GM21737 (cell line): ENCODE measurements around the gene LDLRAD4.

Source experiments
- ATAC-seq: cut with Tn5 transposase; IDR thresholded peaks from one replicate; pipeline ENCODE4 v1.9.1; 2021; ENCODE audit warnings: mild to moderate bottlenecking, moderate library complexity; ENCODE audit not compliant: unreplicated experiment

The LDLRAD4 gene

DNA sequence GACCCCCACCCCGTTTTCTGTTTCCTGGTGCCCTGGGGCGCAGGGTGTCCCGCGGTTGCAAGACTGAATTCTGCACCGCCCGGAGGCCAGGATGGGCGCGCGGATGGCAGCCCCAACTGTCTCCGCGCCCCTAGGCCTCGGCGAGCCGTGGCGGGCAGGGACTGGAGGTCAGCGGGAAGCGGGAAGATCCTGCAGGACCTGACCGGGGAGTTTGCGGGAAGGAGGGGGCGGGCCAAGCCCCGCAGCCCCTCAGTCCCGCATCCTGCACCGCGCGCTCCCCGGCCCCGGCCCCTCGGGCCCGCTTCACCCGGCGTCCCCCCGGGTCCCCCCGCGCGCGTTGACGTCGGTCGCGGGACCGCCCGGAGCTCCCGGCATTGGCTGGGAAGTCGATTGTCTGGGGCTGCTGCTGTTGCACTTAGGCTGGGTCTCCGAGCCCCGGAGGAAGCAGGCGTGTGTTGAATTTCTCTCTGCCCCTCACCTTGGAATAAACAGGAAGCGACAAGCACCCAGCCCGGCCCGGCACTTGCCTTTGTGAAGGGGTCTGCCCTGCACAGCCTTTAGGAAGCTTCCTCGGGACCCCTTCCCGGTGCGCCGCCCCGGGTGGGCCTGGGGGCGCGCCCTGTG is at the start of gene LDLRAD4:
TSS of gene LDLRAD4 (plus strand) at position 393 of the 624 bp plus-strand sequence.
- no peak for ATAC-seq

DNA sequence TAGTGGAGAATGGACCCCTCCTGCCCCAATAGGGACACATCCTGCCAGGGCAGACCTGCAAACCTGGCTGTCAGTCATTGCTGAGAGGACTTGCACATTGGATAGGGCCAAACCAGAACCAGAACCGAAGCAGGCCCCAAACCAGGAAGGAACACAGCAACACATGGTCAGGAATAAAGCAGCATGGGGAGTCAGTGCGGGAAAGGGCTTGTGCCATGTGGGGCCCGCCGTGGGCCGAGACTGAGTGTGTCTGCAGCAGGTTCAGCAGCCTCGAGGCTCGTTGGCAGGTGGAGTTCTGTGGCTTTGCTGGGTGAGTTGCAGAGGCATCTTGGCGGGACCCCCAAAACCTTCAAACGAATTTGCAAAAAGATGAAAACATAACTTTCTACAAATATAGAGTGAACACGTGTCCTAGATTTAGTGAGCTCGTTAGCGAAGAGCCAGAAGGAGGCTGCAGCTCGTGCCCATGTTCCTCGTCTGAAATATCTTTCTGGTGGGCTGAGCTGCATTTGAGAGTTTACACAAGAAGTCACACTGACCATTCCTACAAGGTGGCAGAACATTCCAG is 44.9 kb upstream of the LDLRAD4 start:
- no peak for ATAC-seq

DNA sequence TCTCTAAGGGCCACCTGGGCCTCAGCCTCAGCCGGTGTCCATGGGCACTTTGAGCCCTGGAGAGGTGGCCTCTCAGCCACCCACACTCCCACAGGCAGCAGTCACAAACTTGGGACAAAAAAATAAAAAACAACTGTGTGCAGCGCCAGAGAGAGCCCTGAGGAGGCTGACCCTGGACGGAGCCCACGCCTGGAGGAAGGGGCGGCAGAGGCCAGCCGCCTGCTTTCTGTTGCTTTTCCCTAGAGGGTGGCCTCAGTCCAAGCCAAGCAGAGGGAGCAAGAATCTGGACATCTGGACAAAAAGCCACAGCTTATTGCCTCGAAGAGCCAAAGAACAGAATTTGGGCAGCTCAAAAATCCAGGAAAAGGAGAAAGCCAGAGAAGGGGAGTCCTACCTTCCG is 43.3 kb upstream of the LDLRAD4 start:
- no peak for ATAC-seq

DNA sequence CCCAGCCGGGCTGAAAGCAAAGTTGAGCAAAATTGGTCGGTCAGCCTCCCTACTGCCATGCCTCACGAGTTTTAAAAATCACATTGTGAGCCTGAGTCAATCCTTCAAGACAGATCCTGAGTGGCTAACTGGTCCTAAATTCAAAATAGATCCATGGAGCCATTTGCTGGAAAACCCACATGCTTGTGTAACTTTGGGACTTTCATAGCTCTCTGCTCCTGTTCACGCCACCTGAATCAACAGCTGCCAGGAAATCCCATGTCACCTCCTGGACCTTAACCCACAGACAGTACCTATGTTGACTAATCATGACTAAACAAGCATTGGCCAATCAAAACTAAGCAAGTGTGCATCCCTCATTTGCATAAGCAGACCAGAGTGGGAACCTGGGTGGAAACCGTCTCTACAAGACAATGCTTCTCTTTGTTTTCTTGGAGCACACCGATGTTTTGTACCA is 42.8 kb upstream of the LDLRAD4 start:
- ATAC-seq, result no peak

DNA sequence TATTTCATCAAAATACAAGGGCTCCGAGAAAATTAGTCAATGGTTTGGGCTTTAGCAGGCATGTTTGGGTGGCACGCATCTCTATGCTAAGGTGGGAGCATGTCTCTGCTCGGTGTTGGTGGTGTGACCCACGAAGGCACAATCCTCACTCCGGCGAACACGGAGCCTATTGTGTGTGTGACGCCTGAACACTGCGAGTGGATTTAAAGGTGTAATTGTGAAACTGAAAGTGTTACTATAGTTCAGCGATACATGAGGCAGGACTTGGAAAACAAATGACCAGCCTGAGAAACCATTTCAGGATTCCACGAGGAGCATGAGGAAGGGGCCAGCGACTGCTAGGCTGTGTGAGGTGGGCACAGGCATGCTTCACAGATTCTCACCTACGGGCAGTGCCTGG is 41.7 kb upstream of the LDLRAD4 start:
- no peak for ATAC-seq

DNA sequence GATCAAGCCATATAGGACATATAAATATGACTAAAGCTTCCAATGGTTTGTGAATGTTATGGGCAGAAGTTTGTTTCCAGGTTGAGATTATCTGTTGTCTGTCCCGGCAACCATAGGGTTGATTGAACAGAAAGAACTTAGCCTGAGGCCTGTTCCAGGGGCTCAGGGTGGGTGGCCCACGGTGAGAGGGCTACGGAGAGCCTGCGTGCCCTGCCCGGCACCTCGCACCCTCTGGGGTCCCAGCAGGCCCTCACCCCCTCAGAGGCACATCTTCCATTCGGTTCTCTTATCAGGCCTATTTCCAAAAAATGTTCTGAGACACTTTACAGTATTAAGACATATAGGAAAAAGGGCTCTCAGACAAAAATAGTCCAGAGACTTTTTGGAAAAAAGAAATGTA is 40.4 kb upstream of the LDLRAD4 start:
- ATAC-seq, result no peak

DNA sequence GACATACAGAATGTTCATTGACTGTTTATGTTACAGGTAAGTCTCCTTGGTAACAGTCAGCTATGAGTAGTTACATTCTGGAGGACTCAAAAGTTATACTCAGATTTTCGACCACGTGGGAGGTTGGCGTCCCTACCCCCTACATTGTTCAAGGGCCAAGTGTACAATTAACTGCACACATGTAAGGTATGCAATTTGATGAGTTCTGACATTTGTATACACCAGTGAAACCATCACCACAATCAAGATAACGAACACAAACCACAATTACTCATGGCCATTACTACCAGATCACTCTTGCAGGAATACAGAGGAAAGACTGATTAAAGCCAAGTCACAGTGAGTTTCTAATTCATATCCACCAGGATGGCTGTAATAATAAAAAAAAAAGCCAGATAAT is 39.6 kb upstream of the LDLRAD4 start:
- no peak for ATAC-seq

DNA sequence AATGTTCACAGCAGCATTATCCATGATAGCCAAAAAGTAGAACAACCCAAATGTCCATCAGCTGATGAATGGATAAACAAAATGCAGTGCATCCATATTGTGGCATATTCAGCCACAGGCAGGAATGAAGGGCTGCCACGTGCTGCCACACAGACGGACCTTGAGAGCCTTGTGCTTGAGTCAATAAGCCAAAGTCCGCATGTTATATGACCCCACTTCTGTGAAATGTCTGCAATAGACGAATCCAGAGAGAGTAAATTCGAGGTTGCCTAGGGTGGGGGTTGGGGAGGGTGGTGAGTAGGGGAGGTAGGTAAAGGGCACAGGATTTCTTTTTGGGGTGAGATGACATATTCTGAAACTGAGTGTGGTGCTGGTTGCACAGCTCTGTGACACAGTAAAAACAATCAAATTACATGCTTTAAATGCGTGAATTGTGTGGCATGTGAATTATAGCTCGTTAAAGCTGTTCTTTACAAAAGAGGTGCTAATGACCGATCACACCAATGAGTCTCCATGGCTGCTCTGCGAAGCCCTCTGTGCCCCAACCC is 38.9 kb upstream of the LDLRAD4 start:
- ATAC-seq, result no peak

DNA sequence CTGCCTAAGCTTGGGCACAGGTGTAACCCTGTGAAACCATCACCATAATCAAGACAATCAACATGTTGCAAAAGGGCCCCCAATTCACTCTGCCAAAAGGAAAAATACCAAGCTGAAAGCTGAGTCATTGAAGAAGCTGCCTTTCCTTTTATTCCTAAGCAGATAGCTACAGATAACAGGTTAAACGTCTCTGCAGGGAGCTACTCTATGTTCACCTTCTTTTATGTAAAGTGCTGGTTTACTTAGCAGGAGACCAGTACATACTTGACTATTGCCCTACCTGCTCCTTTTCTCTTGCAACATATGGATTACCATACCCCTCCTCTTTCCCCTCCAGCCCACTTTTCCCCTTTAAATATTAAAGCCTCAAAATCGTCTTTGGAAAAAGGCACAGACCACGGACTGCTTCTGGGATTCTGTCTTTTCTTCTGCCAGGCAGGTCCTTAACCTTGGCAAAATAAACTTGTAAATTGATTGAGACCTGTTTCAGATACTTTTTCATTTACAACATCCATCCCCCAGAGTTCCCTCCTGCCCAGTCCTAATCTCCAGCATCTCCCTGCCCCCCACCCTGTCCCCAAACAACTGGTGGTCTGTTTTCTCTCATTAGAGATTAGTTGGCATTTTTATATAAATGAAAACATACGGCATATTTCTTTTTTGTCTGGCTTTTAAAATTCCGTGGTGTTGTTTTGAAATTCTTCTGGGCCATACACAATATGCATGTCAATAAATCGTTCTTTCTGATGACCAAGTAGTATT is 37.8 kb upstream of the LDLRAD4 start:
- ATAC-seq, result no peak

DNA sequence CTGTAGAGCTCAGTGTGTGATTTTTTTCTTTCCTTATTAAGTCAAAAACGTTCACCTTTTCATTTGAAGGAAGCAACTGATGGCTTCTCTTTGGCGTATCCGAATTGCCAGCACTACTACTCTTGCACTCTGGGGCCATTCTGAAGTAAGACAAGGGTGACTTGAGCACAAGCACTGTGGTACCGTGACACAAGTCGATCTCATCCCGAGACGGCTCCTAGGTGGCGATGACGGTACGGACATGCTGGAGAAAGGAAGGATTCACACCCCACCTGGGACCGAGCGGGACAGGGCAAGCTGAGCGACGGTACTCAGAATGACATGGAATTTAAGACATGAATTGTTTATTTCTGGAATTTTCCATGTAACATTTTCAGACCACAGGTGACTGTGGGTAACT is 36.8 kb upstream of the LDLRAD4 start:
- no peak for ATAC-seq

DNA sequence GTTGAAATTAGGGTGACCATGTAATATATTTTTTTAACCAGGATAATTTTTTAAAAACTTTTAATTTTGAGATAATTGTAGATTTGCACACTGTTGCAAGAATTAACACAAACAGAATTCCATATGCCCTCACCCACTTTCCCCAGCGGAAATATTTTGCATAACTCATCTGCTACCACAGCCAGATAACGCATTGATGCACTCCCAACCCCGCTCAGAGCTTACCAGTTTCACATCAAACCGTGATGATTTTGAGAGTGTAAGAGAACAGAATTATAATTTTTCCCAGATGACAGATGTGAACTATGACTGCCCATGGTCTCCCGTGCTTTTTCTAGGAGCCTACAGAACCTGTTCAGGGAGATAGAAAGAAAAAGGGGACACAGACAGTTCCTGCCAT is 35.2 kb upstream of the LDLRAD4 start:
- no peak for ATAC-seq

DNA sequence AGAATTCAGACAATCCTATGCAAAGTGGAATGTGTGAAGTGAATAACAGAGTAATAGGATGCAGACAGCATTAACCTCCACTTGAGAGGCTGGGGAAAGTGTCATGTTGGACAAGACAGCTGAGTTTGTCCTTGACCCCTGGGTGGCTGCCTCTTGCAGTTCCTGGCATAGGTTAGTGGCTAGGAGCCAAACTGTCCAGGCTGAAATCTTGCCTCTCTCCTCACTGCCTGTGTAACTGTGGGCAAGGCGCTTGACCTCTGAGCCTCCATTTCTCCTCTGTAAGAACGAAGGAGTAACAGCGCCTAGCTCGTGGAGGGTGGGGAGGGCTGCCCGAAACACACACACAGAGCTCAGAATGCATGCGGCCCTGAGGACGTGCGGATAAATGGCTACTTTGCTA is 34.8 kb upstream of the LDLRAD4 start:
- no peak for ATAC-seq

DNA sequence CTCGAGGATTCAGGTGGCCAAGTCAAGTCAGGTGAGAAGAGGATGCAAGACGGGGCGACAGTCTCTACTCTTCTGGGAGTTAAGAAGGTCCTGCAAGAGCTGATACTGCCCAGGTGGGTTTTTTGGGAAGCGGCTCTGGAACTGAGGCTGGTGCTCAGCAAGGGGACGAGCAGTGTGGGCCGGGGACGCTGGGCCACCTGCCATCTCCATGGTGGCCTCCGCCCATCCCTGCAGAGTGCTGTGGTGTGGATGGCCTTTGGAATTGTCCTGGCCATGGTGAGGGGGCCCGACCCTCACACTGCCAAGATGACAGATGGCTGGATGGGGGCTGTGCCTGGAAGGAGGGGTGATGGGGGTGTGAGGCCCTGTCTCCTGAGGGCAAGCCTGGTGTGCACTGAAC is 34.2 kb upstream of the LDLRAD4 start:
- ATAC-seq, result no peak

DNA sequence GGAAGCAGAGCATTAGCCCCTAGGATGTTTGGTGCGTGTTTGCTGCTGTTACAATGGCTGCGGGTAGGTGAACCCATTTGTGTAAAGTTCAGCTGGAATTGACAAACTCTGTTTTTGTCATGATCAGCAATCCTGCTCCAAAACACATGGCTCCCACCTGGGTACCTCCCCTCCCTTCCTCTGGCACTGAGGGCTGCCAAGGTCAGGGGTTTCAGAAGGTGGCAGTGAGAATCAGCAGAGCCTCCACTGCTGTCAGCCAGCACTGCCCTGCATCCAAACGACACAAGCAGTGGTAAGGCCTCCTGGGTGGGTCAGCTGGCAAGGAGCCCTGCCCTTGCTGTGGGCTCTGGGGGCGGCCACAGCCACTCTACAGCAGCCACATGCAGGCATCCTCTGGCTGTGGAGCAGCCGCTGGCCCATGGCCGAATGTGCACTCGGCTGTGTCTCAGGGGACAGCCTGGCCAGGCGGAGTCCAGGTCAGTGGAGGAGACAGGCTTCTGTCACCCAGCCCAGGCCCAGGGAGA is 32.8 kb upstream of the LDLRAD4 start:
- no peak for ATAC-seq

DNA sequence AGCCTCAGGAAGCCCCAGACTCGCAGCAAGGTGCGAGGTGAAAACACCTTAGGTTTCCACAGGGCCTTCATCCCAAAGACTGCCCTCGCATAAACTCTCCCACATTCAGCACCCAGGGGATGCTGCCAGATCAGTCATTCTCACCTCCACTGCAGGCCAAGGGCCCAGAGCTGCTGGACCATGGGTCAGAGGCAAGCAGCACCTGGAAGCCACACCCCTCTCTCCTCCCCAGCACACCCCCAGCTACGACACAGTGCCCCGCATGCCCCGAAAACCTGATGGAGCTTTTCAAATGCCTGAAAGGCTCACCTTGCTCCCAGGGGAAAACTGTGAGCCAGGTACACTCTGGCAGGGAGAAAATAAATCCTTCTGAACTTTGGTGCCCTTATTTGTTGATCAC is 31.9 kb upstream of the LDLRAD4 start:
- no peak for ATAC-seq

DNA sequence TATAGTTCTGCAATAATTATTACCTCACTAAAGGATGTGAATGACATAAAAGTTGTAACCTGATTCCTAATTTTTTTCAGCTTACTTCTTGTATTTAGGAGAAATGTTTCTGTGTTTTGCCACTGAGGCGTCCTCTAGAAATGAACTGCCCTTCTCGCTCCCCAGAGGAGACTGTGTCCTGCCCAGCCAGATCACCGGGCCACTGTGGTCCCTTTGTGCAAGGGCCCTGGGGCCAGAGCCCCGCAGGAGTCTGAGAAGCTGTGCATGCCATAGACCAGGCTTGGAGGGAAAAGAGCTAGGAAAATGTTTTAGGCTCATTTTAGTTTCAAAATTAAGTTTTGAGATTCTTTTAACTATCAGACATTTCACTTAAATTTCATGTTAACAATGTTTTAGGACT is 31.1 kb upstream of the LDLRAD4 start:
- ATAC-seq, result no peak

DNA sequence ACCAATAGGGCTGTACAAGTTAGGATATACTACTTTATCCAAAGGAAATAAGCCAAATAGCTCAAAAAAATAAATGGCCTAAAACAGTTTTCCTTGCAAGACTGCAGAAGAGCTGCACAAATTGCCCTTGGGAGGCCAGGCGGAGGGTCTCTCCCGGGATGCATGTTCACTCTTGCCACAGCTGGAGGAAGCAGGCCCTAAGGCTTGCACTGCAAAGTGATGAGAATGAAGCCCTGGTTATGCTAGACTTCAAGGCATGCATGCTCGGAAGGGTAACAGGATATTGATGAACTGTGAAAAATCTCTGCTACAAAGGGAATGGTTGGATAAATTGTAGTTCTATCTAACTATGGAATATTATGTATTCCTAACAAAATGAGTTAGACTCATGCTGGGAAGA is 27.5 kb upstream of the LDLRAD4 start:
- ATAC-seq, result no peak

DNA sequence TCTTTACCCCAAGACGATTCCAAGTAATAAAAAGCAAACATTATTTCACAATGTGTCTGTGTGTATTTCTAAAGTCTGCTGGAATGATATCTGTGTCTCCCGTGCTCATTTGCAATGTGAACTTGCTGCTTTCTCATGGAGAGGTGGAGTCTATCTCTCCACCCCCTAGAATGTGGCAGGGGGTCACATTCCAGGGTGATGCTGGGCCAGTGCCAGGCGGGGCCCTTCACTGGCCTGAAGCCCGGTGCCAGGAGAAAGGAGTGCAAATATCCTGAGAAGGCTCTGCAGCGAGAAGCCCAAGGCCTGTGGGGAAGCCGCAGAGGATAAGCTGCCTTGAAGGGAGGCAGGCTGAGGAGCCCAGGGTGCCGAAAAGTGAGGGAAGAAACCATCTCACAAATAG is 26.8 kb upstream of the LDLRAD4 start:
- no peak for ATAC-seq

DNA sequence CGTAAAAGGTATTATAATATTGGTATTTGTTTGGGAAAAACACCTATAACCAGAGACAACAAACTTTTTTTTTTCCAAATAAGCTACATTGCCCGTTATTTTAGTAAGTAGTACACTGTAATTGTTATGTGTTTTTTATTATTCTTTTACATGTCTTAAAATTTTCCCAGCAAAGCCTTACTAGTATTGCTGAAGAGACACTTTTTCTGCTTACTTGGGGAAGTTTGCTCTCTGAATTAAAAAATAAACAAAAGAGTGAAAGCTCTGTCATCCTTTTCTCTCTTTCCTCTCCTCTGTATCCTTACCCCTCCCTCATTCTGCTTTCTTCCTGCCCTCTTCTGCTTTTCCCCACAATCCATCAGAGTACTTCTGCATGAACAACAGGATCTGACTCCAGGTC is 25.6 kb upstream of the LDLRAD4 start:
- ATAC-seq, result no peak

DNA sequence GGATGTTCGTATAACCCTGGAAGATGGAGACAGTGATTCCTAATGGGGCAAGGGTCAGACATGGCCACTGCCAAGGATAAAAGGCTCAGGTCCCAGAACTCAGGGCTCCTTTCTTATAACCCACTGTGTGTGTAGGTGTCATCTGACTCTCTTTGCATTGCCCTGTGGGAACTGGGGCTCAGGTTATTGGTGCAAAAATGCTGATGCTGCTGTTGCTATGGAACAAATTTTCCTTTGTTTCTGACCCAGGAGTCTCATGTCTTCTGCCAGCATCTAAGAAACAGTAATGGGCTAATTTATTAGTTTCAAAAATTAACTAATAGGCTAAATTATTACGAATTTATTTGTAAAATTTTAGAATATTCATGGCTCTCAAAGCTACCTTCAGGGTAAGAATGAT is 24.3 kb upstream of the LDLRAD4 start:
- no peak for ATAC-seq

DNA sequence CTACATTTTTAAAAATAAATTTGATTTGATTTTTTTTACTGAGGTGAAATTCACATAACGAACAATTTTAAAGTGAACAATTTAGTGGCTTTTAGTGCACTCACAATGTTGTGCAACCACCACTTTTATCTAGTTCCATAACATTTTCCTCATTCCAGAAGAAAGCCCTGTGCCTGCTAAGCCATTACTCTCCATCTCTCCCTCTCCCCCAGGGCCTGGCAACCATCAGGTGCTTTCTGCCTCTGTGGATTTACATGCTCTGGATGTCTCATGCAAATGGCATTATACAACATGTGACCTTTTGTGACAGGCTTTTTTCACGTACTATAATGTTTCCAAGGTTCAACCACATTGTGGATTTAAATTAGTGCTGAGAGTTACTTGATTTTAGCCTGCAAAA is 19.9 kb upstream of the LDLRAD4 start:
- no peak for ATAC-seq

DNA sequence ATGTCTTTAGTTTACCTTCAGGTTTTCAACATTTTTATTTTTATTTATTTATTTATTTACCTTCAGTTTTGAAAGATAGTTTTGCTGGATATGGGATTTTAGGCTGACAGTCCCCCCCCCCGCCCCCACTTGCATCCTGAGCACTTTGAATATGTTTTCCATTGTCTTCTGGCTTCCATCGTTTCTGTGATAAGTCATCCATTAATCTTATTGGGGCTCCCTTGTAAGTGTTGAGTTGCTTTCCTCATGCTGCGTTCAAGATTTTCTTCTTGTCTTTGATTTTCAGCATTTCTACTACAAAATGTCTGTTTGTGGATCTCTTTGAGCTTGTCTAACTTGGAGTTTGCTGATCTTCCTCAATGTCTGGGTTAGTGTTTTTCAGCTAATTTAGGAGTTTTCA is 19.4 kb upstream of the LDLRAD4 start:
- ATAC-seq, result no peak
